HG02798 (cell line): Measurements from ENCODE around the gene MAP3K8.
A peak's percentile ranks its signal among the peaks of the same experiment; 100 is the strongest.
"Not testable (repeated sequence)": the region's sequence is repeated elsewhere in the genome, so short reads cannot be mapped to it uniquely, and the experiment has no call there.

ENCODE experiments used
- ATAC-seq: cut with Tn5 transposase; IDR thresholded peaks from one replicate; pipeline ENCODE4 v1.9.1; 2021; ENCODE audit warnings: mild to moderate bottlenecking; ENCODE audit not compliant: unreplicated experiment, poor library complexity

The MAP3K8 gene

GRCh38 chr10:30479513-30479912, 45.5 kb downstream of the MAP3K8 start:
- ATAC-seq = not testable (repeated sequence)

DNA sequence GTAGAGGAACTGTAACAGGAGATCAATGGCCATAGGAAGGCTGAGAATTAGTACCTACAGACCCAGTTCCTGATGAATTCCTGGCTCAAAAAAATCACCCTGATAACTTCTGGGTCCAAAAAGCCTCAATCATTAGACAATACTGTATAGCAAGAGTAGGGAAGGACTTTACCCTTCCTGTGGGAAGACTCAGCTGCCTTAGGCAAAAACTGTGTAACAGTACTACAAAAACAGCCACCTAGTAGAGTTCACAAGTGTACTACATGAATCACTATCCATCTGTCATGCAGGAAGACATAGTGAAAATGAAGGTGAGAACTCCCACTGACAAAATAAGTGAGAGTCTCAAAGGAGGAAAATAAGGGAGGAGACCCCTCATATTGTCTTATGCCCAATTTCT, 47.6 kb downstream of the MAP3K8 start:
- no peak for ATAC-seq

- ATAC-seq = no peak
These were observed 54.3 kb downstream of the MAP3K8 start for GRCh38 chr10:30488316-30488715.

GRCh38 chr10:30489346-30489745, 55.4 kb downstream of the MAP3K8 start:
- ATAC-seq = no peak

DNA sequence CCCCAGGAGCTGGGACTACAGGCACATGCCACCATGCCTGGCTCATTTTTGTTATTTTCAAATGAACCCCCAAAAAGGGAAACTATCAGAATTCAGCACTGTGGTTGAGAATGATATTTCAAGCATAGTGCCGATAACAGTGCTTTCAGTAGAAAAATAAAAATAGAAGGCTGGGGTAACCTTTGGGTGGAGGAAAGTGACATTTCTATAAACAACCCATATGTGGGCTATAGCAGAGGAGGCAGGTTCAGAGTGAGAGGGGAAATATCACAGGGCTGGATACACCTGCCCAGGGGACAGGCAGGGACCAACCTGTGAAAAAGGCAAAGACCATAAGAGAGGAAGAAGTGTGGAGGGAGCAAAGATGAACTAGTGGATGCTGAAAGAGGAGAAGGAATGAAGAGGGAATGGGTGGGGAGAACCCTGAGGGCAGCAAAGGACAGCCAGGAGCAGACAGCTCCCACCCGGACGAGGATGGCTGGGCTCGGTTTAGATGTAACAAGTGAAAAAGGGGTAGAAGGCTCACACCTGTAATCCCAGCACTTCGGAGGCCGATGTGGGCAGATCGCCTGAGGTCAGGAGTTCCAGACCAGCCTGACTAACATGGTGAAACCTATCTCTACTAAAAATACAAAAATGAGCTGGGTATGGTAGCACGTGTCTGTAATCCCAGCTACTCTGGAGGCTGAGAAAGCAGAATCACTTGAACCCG, 56.5 kb downstream of the MAP3K8 start:
- ATAC-seq = peak; percentile 31

DNA sequence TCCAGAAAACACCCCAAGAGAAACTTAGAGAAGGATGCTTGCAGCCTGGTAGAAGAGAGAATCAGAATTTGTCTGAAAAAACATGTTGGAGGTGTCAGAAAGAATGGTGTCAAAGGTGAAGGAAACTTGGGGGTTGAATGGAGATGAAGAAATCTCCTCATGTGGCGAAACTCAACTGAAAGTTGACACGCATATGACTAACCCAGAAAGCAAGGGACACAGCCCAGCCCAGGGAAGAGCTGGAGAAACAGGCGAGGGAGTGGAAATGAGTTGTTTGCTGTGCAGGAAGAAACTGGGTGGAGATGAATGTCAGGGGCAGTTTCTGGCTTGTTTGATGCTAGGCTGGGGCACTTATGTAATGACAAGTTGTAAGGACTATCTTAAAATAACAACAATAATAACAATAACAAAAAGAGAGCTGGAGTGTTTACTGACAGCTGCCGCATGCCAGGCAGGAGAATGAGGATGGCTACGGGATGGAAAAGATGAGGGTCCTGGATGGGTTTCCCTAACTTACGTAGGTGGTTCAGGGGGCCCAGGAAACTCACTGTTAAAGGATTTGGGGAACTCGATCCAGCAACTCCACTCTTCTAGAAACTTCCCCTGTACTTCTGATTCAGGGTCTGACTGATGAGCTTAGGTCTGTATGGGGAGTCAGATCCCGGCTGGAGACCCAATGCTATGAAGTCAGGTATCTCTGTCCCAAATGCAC, 57.4 kb downstream of the MAP3K8 start:
- ATAC-seq = no peak

- no peak for ATAC-seq
These were observed 58.0 kb downstream of the MAP3K8 start for GRCh38 chr10:30491916-30492515.

- peak; percentile 42 for ATAC-seq
These were observed 59.9 kb downstream of the MAP3K8 start for GRCh38 chr10:30493609-30494530.

DNA sequence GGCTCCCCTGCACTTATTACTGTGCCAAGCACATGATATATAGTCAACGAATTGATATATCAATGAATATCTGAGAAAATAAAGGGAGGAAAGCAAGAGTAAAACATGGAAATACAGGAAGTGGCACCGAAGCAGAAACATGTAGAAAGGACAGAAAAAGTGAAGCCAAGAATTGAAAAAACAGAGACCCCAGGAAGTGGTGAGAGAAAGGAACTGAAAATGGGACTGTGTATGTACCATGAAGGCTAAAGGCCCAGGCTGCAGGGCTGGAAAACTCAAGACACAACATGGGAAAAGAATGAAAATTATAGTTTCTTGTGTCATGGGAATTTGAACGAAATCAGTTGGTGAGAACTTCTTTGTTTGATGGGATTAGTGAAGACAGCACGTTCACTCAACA, 60.6 kb downstream of the MAP3K8 start:
- ATAC-seq = no peak

- ATAC-seq = no peak
These were observed 61.7 kb downstream of the MAP3K8 start for GRCh38 chr10:30495687-30496086.

DNA sequence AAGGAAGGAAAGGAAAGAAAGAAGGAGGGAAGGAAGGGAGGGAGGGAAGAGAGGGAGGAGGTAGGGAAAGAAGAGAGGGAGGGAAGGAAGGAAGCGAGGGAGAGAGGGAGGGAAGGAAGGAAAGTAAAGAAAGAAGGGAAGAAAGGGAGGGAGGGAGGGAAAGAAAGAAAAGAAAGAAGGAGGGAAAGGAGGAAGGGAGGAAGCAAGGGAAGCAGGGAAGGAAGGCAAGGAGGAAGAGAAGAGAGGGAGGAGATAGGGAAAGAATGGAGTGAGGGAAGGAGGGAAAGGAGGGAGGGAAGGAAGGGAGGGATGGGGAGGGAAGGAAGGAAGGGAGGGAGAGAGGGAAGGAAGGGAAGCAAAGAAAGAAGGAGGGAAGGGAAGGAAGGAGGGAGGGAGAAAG, 65.8 kb downstream of the MAP3K8 start:
- no peak for ATAC-seq

DNA sequence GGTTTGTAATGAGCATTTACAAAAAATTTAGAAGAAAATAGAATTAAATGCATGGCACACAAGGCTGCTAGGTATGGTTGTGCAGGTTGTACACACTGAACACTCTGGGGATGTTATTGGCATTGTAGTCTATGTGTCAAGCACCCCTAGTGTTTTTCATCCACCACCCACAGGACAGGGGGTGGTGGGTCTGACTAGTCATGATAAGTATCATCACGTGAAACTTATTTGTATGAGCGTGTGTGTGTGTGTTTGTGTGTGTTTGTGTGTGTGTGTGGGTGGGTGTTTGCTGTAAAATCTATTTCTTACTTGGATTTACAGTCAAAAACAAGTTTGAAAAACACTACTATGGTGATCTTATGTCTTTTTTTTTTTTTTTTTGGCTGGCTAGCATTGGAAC, 66.5 kb downstream of the MAP3K8 start:
- no peak for ATAC-seq

DNA sequence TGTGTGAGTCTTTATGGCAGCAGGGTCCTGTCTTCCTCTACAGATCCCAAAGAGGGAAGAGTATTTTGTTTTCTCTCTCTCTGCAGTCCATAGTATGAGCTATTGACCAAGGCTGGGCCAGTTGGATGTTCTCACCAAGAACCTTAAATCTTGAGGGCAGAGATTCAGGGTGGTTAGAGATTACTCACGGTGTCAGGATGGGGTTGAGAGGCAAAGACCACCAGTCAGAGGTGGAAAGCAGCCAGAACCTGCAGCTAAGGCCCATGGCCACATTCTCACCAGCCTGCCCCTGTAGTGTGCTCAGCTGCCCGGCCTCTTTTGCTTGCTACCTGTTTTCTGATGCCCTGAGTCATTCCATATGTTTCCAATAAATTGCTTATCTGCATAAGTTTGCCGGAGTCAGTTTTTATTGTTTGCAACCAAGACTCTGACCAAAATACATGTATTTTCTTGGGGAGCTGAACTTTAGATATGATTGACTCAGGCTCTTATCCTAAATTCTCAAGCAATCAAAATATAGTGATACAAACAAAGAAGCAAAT, 67.0 kb downstream of the MAP3K8 start:
- no peak for ATAC-seq

GRCh38 chr10:30502266-30503060, 68.5 kb downstream of the MAP3K8 start:
- ATAC-seq = peak; percentile 66

- no peak for ATAC-seq
These were observed 69.8 kb downstream of the MAP3K8 start for GRCh38 chr10:30503700-30504266.

GRCh38 chr10:30505543-30506298, 71.7 kb downstream of the MAP3K8 start:
- no peak for ATAC-seq

GRCh38 chr10:30509508-30509907, 75.5 kb downstream of the MAP3K8 start:
- ATAC-seq = no peak

- ATAC-seq = peak; percentile 92
These were observed 76.4 kb downstream of the MAP3K8 start for GRCh38 chr10:30510184-30510931.
